ENCODE results near the gene SPRR1A.

Gene SPRR1A

GRCh38 chr1:153025797-153026196 is 41.9 kb downstream of the SPRR1A start:
- Histone ChIP-seq H3K27me3 (ENCODE audit: control insufficient read depth in 1 of 2, insufficient read depth in 2 of 2, low read length in 2 of 2) (no peaks in the 10 kb centered on the region), H3K9ac (ENCODE audit: low read length in 2 of 2) (no peak overlapping the region), H3K4me1 (ENCODE audit: control insufficient read depth, insufficient read depth, low read length) (no peaks in the 10 kb centered on the region), H3K4me3 (ENCODE audit: low read length in 2 of 2) (no peak overlapping the region), H3K27ac (ENCODE audit: low read length) (no peak overlapping the region), H3K9me3 (ENCODE audit: control insufficient read depth in 2 of 2, low read length in 2 of 2) (no peaks in the 10 kb centered on the region), H3K36me3 (ENCODE audit: control insufficient read depth in 2 of 2, insufficient read depth in 2 of 2, low read length in 2 of 2) (no peaks in the 10 kb centered on the region)

- no peak overlapping the region for H3K4me3 ChIP-seq (ENCODE audit: low read length in 2 of 2)
- H3K27me3 ChIP-seq (ENCODE audit: control insufficient read depth in 1 of 2, insufficient read depth in 2 of 2, low read length in 2 of 2): no peaks in the 10 kb centered on the region
- no peaks in the 10 kb centered on the region for H3K4me1 ChIP-seq (ENCODE audit: control insufficient read depth, insufficient read depth, low read length)
- no peak overlapping the region for H3K27ac ChIP-seq (ENCODE audit: low read length)
- H3K9me3 ChIP-seq (ENCODE audit: control insufficient read depth in 2 of 2, low read length in 2 of 2): no peaks in the 10 kb centered on the region
- H3K36me3 ChIP-seq (ENCODE audit: control insufficient read depth in 2 of 2, insufficient read depth in 2 of 2, low read length in 2 of 2): no peaks in the 10 kb centered on the region
- H3K9ac ChIP-seq (ENCODE audit: low read length in 2 of 2): no peak overlapping the region
Observed at GRCh38 chr1:153028766-153029165, 44.9 kb downstream of the SPRR1A start.

GRCh38 chr1:153030895-153031294 is 47.0 kb downstream of the SPRR1A start, which contains the start of gene SPRR1B:
Gene SPRR1B, plus strand, starts transcription at chr1:153031203. Its CDS starts 1,143 bp downstream, at chr1:153032346.
- no peak within 1 kb of the TSS for H3K27ac ChIP-seq (ENCODE audit: low read length)
- no peaks in the 10 kb centered on the region for H3K9me3 ChIP-seq (ENCODE audit: control insufficient read depth in 2 of 2, low read length in 2 of 2)
- H3K4me3 ChIP-seq (ENCODE audit: low read length in 2 of 2): no peak within 1 kb of the TSS
- no peak within 1 kb of the TSS for H3K9ac ChIP-seq (ENCODE audit: low read length in 2 of 2)
- H3K36me3 ChIP-seq (ENCODE audit: control insufficient read depth in 2 of 2, insufficient read depth in 2 of 2, low read length in 2 of 2): no peaks in the 10 kb centered on the region
- H3K4me1 ChIP-seq (ENCODE audit: control insufficient read depth, insufficient read depth, low read length): no peaks in the 10 kb centered on the region
- no peaks in the 10 kb centered on the region for H3K27me3 ChIP-seq (ENCODE audit: control insufficient read depth in 1 of 2, insufficient read depth in 2 of 2, low read length in 2 of 2)

- no peaks in the 10 kb centered on the region for H3K9me3 ChIP-seq (ENCODE audit: control insufficient read depth in 2 of 2, low read length in 2 of 2)
- H3K27ac ChIP-seq (ENCODE audit: low read length): no peak overlapping the region
- H3K4me1 ChIP-seq (ENCODE audit: control insufficient read depth, insufficient read depth, low read length): no peaks in the 10 kb centered on the region
- no peaks in the 10 kb centered on the region for H3K27me3 ChIP-seq (ENCODE audit: control insufficient read depth in 1 of 2, insufficient read depth in 2 of 2, low read length in 2 of 2)
- no peaks in the 10 kb centered on the region for H3K36me3 ChIP-seq (ENCODE audit: control insufficient read depth in 2 of 2, insufficient read depth in 2 of 2, low read length in 2 of 2)
- no peak overlapping the region for H3K4me3 ChIP-seq (ENCODE audit: low read length in 2 of 2)
- H3K9ac ChIP-seq (ENCODE audit: low read length in 2 of 2): no peak overlapping the region
Observed at GRCh38 chr1:153032073-153032472, 48.2 kb downstream of the SPRR1A start.

GRCh38 chr1:153032677-153033308 is 48.9 kb downstream of the SPRR1A start:
- no peaks in the 10 kb centered on the region for H3K9me3 ChIP-seq (ENCODE audit: control insufficient read depth in 2 of 2, low read length in 2 of 2)
- H3K9ac ChIP-seq (ENCODE audit: low read length in 2 of 2): no peak overlapping the region
- H3K27me3 ChIP-seq (ENCODE audit: control insufficient read depth in 1 of 2, insufficient read depth in 2 of 2, low read length in 2 of 2): no peaks in the 10 kb centered on the region
- no peaks in the 10 kb centered on the region for H3K36me3 ChIP-seq (ENCODE audit: control insufficient read depth in 2 of 2, insufficient read depth in 2 of 2, low read length in 2 of 2)
- no peak overlapping the region for H3K4me3 ChIP-seq (ENCODE audit: low read length in 2 of 2)
- no peak overlapping the region for H3K27ac ChIP-seq (ENCODE audit: low read length)
- no peaks in the 10 kb centered on the region for H3K4me1 ChIP-seq (ENCODE audit: control insufficient read depth, insufficient read depth, low read length)

GRCh38 chr1:153035211-153035610 is 51.3 kb downstream of the SPRR1A start:
- Histone ChIP-seq H3K36me3 (ENCODE audit: control insufficient read depth in 2 of 2, insufficient read depth in 2 of 2, low read length in 2 of 2) (no peaks in the 10 kb centered on the region), H3K27me3 (ENCODE audit: control insufficient read depth in 1 of 2, insufficient read depth in 2 of 2, low read length in 2 of 2) (no peaks in the 10 kb centered on the region), H3K4me1 (ENCODE audit: control insufficient read depth, insufficient read depth, low read length) (no peaks in the 10 kb centered on the region), H3K9me3 (ENCODE audit: control insufficient read depth in 2 of 2, low read length in 2 of 2) (no peaks in the 10 kb centered on the region), H3K9ac (ENCODE audit: low read length in 2 of 2) (no peak overlapping the region), H3K4me3 (ENCODE audit: low read length in 2 of 2) (no peak overlapping the region), H3K27ac (ENCODE audit: low read length) (no peak overlapping the region)

All from stomach smooth muscle (tissue), 2 donors.